Measurements from ENCODE around the gene GFPT1.
A peak's percentile ranks its signal among the peaks of the same experiment; 100 is the strongest.

The GFPT1 gene

DNA sequence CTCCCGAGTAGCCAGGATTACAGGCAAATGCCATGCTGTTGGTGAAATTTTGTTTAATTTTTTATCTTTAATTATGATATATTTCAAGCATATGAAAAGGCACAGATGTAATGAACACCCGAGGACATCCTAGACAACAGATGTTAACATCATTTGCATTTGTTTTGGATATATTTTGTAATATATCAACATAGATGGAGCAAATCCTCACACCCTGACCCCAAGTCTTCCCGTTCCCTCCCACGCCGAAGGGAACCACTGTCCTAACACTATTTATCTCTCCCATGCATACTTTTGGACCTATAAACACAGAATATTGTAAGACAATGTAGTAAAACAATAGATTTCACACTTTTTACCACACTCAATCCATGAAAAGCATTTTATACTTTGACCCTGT is 99.5 kb downstream of the GFPT1 start:
- DNase-seq: no peak

DNA sequence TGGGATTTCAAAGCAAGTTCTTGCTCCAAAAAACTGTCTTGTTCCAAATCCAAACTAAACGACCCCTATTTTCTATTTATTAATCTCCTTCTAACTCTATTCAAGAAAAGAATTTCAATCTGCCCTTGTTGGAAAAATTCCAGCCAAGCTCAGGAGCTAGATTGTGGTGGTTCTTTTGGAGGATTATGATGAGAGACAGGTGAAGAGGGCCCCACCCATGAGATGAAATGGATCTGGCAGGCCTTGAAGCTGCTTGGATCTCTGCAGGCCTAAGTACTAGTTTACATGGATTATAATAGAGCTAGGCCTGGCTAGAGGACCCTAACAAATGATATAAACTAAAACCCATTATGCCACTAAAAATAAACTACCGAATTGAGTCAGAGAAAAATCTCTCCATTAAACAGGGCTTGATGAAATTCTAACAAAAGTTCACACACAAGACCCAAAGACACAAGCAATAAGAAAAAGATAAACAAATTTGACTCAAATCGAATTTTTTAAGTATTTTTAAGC is 101.6 kb downstream of the GFPT1 start:
- no peak for DNase-seq

DNA sequence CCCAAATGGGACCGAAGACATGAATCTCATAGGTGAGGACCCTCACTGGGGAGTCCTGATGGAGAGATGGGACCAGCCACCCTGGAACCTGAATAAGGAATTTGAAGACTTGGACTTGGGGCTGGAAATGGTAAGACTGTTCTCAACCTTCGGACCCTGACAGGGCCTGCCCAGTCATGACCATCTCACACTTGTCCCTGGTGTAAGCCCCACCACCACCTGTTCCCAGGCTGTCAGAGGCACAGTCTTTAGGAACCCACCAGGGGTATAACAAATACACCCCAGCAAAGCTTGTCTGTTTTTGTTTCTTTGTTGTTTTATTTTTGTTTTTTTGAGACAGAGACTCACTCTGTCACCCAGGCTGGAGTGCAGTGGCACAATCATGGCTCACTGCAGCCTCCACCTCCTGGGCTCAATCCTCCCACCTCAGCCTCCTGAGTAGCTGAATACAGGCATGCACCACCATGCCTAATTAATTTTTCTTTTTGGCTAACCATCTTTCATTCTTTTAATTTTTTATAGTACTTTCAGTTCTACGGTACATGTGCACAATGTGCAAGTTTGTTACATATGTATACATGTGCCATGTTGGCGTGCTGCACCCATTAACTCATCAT is 106.1 kb downstream of the GFPT1 start:
- no peak for DNase-seq

DNA sequence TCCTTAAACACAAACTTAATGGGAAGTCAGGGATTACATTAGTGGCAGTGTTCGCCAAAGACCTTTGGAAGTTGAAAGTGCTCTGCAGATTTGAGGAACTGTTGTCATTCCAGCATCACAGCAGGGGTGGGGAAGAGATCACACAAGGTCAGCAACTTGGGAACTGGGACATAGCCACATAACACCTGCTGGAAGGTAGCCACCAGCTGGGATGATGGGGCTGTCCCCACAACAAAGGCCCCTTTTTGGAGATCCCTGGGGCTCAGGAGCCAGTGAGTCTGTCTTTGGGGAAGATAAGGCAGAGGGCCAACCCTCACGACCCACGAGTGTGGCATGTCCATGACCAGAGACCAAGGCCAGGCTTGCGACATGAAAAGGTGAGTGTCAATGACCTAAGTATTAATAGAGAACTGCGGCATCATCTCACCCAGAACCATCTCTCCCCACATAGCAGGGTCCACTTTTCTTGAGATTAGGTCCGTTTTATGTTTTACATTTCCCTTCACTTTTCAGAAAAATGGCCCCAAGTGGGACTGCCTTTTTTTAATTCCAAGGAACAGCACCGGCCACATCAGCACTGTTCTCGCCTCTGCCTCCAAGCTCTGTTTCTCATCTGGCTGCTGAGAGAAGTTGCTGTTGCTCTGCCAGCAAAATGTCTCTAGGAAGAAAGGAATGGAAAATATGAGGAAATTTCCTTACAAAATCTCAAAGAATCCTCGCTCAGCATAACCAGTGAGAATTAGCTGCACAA is 106.9 kb downstream of the GFPT1 start:
- DNase-seq: no peak

DNA sequence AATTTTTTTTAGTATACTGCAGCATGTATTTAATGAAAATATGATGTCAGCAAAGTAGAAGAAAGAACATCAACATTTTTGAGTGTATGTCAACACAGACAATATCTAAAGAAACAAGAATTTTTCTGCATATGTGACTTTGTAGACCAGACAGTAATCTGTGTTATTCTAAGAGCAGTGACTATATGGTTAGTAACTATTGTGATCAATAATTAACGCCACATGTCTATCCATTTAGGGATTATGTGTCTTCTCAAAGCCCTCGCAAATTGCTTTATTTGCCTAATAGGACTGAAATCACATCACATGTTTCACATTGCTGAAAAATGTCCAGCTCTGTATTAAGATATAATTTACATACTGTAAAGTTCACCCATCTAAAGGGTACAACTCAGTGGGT is 107.8 kb downstream of the GFPT1 start:
- no peak for DNase-seq

DNA sequence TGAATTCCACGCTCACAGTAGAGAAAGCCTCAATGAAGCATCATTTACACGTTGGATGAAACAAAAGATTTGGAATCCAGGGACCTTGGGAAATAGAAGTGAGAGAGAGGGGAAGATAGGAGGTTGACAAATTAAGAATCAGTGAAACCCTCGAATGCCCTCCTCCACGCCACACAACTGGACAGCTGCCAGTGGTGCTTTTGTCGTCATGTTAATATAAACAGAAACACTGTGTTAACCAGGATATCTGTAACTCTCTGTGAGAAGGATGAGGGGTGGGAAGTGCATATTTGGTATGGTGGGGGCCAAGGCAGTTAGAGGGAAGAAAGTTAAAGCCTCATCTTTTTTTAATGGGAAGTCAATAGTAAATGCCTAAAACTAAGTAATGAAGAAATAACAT is 108.7 kb downstream of the GFPT1 start:
- no peak for DNase-seq

DNA sequence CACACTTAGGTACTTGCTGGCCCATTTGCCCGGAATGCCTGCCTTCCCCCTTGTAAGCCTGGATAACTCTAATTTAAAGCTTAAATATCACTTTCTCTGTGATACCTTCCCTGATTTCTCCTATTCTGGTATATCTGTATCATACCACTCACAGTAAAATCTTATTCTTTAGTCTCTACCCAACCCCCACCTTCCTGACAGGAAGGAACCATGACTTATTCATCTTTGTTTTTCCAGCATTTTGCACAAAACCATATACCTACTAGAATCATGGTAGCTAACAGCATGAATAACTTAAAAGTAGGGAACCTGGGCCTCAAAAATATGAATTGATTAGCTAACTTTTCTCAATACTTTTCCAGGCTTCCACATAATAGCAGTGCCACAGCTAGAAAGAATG is 111.5 kb downstream of the GFPT1 start:
- DNase-seq: no peak

DNA sequence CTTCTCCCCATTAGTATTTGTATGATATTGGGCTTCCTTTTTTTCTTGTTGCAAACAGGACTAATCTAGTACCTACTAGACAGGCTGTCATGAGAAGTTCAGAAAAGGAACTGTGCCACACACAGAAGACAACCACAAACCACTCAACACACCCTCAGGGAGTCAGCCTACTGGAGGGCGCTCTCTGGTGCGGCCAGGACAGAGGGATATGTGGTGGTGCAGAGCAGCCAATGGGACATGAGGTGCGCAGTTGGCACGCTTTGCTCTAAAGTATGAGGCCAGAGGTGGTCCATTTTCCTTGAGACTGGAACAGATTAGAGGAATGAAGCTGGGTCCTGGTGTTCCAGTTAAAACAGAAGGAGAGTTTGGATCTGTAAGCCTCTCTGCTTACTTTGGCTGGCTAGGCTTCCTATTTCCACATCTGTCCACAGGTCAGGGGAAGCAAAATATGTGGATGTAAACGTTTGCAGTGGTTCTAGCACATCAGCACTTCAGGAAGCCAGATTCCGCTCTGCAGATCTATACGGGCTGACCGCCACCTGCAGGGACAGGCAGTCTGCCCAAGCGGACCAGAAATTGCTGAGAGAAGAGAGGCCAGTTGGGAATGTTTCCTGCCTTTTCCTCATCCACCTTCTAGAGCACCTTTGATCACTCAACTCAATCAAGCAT is 114.1 kb downstream of the GFPT1 start:
- peak; percentile 2 for DNase-seq

DNA sequence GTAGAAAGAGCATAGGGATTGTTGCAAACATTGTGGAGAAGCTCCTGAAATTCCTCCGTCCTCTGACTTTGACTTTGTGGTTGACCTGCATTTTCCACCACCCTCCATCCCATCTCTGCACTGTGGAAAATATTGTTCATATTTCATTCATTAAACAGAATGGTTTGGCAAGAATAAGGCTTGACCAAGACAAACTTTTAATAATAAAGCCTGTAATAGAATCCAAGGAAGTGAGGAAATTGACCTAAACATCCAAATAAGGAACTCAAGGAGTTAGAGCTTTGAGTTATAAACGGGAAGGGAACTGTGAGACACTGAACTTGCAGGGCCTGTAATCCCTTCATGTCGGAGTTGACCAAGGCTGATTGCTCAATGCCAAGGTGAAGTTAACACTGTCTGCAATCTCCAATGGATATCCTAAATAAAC is 115.2 kb downstream of the GFPT1 start:
- no peak for DNase-seq

Data from CD4-positive, alpha-beta T cell treated with Interleukin-21 for 1 hour (primary cell).